Measurements from ENCODE around the gene PIK3R5. TPM values are rescaled to one million over a fixed set of nuclear protein-coding genes. Genes with fewer than 3 reads are reported as not detected.

The PIK3R5 gene
- polyA plus RNA-seq, 4 donors, result 0.59 to 2.1 (median 0.82) TPM

- DNase-seq (ENCODE audit: low read depth in 4 of 4, low spot score in 3 of 4), result no peak
Measured at GRCh38 chr17:8839410-8839935, 126.0 kb downstream of the PIK3R5 start.

GRCh38 chr17:8838551-8839095 is 126.9 kb downstream of the PIK3R5 start:
- DNase-seq (ENCODE audit: low read depth in 4 of 4, low spot score in 3 of 4), result no peak

GRCh38 chr17:8837563-8838075 is 127.9 kb downstream of the PIK3R5 start:
- no peak for DNase-seq (ENCODE audit: low read depth in 4 of 4, low spot score in 3 of 4)

DNA sequence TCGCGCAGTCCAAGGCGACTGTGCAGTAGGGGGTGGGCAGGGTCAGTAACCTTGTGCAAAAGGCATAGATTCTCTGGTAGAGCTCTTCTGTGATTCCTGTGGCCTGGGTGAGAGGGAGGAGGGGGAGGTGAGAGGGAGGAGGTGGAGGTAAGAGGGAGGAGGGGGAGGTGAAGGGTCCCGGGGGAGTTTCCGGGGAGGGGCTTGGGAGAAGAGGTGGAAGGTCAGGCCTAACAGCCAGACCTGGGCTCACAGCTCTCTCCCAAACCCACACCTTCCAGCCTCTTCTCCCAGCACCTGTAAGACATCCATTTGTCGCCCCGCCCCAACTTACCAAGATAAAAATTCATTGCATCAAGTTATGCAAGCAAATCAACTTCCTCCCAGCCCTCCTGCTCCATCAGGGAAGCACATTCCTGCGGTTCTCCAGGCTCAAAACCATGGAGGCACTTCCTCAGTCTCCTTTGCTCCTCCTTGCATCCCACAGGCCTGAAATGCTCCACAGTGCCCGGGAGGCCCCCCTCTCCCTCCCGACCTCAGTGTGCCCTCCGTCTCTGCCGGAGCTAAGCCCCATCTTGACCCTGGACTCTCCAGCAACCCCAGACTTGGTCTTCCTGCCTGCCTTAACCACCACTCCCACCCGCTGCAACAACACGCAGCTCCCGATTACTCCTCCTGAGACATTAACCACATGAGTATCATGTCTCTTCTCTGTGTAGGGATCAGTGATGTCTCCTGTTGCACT is 128.5 kb downstream of the PIK3R5 start:
- DNase-seq (ENCODE audit: low read depth in 4 of 4, low spot score in 3 of 4), result no peak

- no peak for DNase-seq (ENCODE audit: low read depth in 4 of 4, low spot score in 3 of 4)
Measured at GRCh38 chr17:8835631-8836364, 129.7 kb downstream of the PIK3R5 start.

- DNase-seq (ENCODE audit: low read depth in 4 of 4, low spot score in 3 of 4), result no peak
Measured at GRCh38 chr17:8835106-8835505, 130.4 kb downstream of the PIK3R5 start.

DNA sequence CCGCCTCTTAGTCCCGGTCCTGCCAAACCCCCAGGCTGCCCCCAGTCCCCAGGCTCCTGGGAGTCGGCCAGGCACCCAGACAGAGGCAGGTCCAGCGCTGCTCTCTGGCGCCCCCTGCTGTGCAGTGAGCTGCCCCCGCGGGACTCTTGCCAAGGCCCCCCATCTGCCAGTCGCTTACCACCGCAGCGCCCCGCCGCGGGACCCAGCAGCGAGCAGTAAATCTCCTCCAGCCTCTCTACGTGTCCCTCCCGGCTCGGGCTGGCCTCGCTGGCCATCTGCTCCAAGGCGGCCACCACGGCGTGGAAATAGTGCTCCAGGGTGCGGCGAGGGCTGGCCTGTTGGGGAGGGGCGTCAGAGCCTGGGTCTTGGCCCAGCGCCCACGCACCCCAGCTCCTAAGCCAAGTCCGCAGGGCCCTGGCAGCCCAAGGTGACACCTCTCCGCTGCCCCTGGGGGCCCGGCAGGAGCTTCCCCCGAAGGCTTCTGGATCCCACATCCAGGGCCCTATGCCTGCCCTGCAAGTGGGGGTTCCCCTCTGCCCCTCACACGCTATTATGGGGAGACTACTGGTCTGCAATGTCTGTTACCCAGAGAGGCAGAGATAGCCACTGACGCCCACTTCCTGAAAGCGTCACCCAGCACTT is 132.7 kb downstream of the PIK3R5 start:
- no peak for DNase-seq (ENCODE audit: low read depth in 4 of 4, low spot score in 3 of 4)

DNA sequence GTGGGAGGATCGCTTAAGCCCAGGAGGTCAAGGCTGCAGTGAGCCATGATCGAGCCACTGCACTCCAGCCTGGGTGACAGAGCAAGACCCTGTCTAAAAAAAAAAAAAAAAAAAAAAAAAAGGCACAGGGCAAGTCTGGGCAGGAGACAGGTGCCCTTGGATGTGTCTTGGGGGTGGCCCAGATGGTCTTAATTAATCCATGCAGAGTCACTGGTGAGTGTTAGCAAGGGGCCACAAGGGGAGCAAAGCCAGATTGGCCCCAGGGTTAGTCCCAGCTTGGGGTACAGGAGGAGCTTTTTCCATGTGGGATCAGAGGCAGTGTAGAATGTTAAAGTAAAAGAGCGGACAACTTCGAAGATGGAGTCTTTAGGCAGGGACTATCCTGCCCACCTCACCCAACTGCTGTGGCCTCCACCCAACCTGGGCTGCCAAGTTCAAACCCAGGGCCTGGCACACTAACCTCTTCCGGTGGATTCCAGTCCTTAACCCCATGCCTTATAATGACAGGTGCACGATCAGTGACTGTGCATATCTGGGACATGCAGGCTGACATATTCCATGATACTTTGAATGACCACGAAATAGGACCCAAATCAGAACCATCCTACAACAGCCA is 134.2 kb downstream of the PIK3R5 start:
- DNase-seq (ENCODE audit: low read depth in 4 of 4, low spot score in 3 of 4), result no peak

- no peak for DNase-seq (ENCODE audit: low read depth in 4 of 4, low spot score in 3 of 4)
Measured at GRCh38 chr17:8830141-8830540, 135.4 kb downstream of the PIK3R5 start.

DNA sequence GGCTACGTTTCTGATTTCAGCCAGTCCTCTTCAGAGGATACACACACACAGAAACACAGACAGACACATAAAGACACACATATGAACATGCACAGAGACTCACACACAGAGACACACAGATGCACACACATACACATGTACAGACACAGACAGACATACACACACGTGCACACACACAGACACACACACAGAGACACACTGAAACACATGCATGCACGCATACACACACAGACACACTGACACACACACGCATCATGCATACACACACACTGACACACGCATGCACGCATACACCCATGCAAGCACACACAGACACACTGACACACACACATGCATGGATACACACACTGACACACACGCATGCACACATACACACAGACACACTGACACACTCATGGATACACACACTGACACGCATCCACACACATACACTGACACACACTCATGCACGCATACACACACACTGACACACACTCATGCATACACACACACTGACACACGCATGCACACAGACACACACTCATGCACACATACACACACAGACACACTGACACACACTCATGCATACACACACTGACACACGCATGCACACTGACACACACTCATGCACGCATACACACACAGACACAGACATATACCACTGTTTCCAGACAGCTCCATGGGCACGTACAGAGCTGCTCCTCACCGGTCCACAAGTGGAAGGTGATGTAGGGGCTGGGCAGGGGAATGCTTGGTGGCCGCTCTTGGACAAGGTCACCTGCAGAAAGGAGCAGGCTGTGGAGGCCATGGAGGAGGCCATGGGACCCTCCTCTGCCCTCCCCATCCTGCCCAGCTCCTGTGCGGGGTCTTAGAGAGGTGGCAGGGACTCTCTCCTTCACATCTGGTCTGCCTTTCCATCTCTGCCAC is 136.2 kb downstream of the PIK3R5 start:
- DNase-seq (ENCODE audit: low read depth in 4 of 4, low spot score in 3 of 4), result no peak

Other genes starting within 250 kb of the PIK3R5 start
- gene CCDC42, start 220.9 kb downstream of the PIK3R5 start, polyA plus RNA-seq (ENCODE audit: insufficient read length in 4 of 4), result under 1 TPM; 0.14 to 0.71 (median 0.21) TPM
- under 1 TPM in 1 of 4 donors, not detected in 3; 0.24 TPM for gene SPDYE4, start 207.2 kb downstream of the PIK3R5 start, polyA plus RNA-seq (ENCODE audit: insufficient read length in 4 of 4)
- 1 to 10 TPM in 3 of 4 donors, under 1 TPM in 1; 0.16 to 4.7 (median 2.9) TPM for gene MFSD6L, start 166.3 kb downstream of the PIK3R5 start, polyA plus RNA-seq (ENCODE audit: insufficient read length in 4 of 4)
- 1 to 10 TPM; 1.0 to 1.8 (median 1.6) TPM for gene PIK3R6, start 98.0 kb downstream of the PIK3R5 start, polyA plus RNA-seq (ENCODE audit: insufficient read length in 4 of 4)
- gene NTN1, start 55.8 kb upstream of the PIK3R5 start, polyA plus RNA-seq (ENCODE audit: insufficient read length in 4 of 4), result 100 to 1,000 TPM in 1 of 4 donors, 10 to 100 TPM in 1, 1 to 10 TPM in 2; 5.2 to 188 (median 9.4) TPM

All from left renal pelvis (tissue), 4 donors.